Stomach (tissue), 9 donors: Measurements from ENCODE around the gene UBE2I. TPM values are rescaled to one million over a fixed set of nuclear protein-coding genes. Genes with fewer than 3 reads are reported as not detected.
A peak's percentile ranks its signal among the peaks of the same experiment; 100 is the strongest.

Experiments used
- DNase-seq, 2 donors: peaks; one replicate each; pipeline versions ENCODE4 v3.0.0 to v3.0.0-alpha.2; 2013 to 2019
- H3K27ac ChIP-seq, 5 donors: fragments of 200-600 bp in 4 of 5; sonication (generic) in 4 of 5; one replicate each; pipeline ENCODE4 v1.5.1; 2013 to 2019; ENCODE audit warnings: mild to moderate bottlenecking in 1 of 5, moderate library complexity in 1 of 5
- H3K27me3 ChIP-seq, 3 donors: fragments of 200-600 bp; sonication (generic); one replicate each; pipeline ENCODE4 v1.5.1; 2017 to 2019; ENCODE audit warnings: mixed run types in 1 of 3
- H3K36me3 ChIP-seq, 4 donors: fragments of 200-600 bp; sonication (generic); 1 replicate in 3 of 4; 2 replicates in 1 of 4; pipeline ENCODE4 v1.5.1; 2016 to 2019
- H3K4me1 ChIP-seq, 4 donors: fragments of 200-600 bp; sonication (generic); one replicate each; pipeline ENCODE4 v1.5.1; 2016 to 2019
- H3K4me3 ChIP-seq, 4 donors: fragments of 200-600 bp; sonication (generic) in 3 of 4; one replicate each; pipeline ENCODE4 v1.5.1; 2016 to 2019; ENCODE audit warnings: mild to moderate bottlenecking in 1 of 4
- H3K9me3 ChIP-seq, 4 donors: fragments of 200-600 bp; sonication (generic); one replicate each; pipeline ENCODE4 v1.5.1; 2016 to 2019
- CTCF ChIP-seq, 7 experiments: fragments of 450-650 bp in 4 of 7; fragments of 200-600 bp in 3 of 7; sonication (generic) in 3 of 7; IDR thresholded peaks; one replicate each; pipeline ENCODE4 v1.5.1; 2016 to 2019; ENCODE audit warnings: antibody characterized with exemption in 7 of 7, control low read depth in 2 of 7, mild to moderate bottlenecking in 1 of 7
- EP300 ChIP-seq: sonication (generic); formaldehyde crosslinking; IDR thresholded peaks from one replicate; pipeline ENCODE4 v1.6.1; 2017; ENCODE audit warnings: antibody characterized with exemption
- POLR2A ChIP-seq, 4 donors: fragments of 450-650 bp; IDR thresholded peaks; one replicate each; pipeline ENCODE4 v1.6.1; 2016; ENCODE audit warnings: antibody characterized with exemption in 4 of 4, control low read depth in 2 of 4, mild to moderate bottlenecking in 1 of 4, moderate library complexity in 1 of 4
- POLR2AphosphoS5 ChIP-seq, 3 donors: sonication (generic); formaldehyde crosslinking; IDR thresholded peaks; one replicate each; pipeline ENCODE4 v1.6.1; 2016; ENCODE audit warnings: antibody characterized with exemption in 3 of 3
- WGBS, 5 donors: extraction: QIAGEN DNeasy Blood & Tissue Kit in 3 of 5; methylation state at CpG; one replicate each; pipeline versions ENCODE4 v1.1.5 to v1.1.7; 2013 to 2018; 5-methylcytosine and 5-hydroxymethylcytosine counted together
- intact Hi-C: fragments of 100-400 bp; cut with DNase I; formaldehyde crosslinking; loops from one replicate; pipeline ENCODE4 v1.15.1; 2023; ENCODE audit warnings: low total_unique reads
- polyA plus RNA-seq, 3 donors: library from polyadenylated mRNA; stranded (reverse); fragments of 200-250 nt; gene quantifications; one replicate each; pipeline ENCODE4 v1.2.3, GENCODE V29; 2013
- total RNA-seq, 5 donors: library from RNA; depleted of rRNA; stranded (reverse); fragments of >200 nt; gene quantifications; one replicate each; pipeline versions ENCODE4 v1.1.0 to v1.2.3, GENCODE V29; 2014 to 2016
- donor health status: healthy with polysubstance abuse.
- donor health status: Bipolar disorder and iron deficiency.
- donor health status: healthy.

The UBE2I gene
- total and polyA plus RNA-seq, 8 donors = 42.0 to 71.0 (median 46.7) TPM

- intact Hi-C loops = no loop called here
- Histone ChIP-seq H3K36me3 (peaks cover 0 to 18% (median 9%) of the 10 kb centered on the region in 4 donors), H3K4me3 (peak overlapping the region; percentile 38 to 56 (median 42)), H3K4me1 (peaks cover 34 to 39% (median 37%) of the 10 kb centered on the region in 4 donors), H3K9me3 (peaks cover 0 to 8% (median 6%) of the 10 kb centered on the region in 4 donors), H3K27me3 (peaks cover 13 to 63% (median 50%) of the 10 kb centered on the region in 3 donors), H3K27ac (peak overlapping the region in 4 of 5 donors; percentile 43 to 60 (median 54))
- WGBS, 5 donors = 45 to 54% (median 48%) methylated on average over 16 to 22 of the region's 22 CpGs
- no peak for TF ChIP-seq CTCF (IDR thresholded peaks at IDR 0.05)
- TF ChIP-seq POLR2AphosphoS5 (IDR thresholded peaks at IDR 0.05) = no peak
- no peak for TF ChIP-seq EP300
- no peak for TF ChIP-seq POLR2A (IDR thresholded peaks at IDR 0.05)
- DNase-seq = no peak
These were observed 21.7 kb downstream of the UBE2I start for GRCh38 chr16:1330931-1331711.

- TF ChIP-seq POLR2AphosphoS5 (IDR thresholded peaks at IDR 0.05) = peak in 1 of 3 donors; percentile 5
- TF ChIP-seq EP300 = no peak
- H3K4me3 ChIP-seq = peak overlapping the region; percentile 38 to 56 (median 42)
- peaks cover 0 to 13% (median 1%) of the 10 kb centered on the region in 4 donors for H3K36me3 ChIP-seq
- H3K9me3 ChIP-seq = peaks cover 0 to 8% (median 6%) of the 10 kb centered on the region in 4 donors
- H3K27me3 ChIP-seq = peaks cover 13 to 71% (median 53%) of the 10 kb centered on the region in 3 donors
- DNase-seq = peak; percentile 73 to 95
- H3K4me1 ChIP-seq = peaks cover 34 to 39% (median 37%) of the 10 kb centered on the region in 4 donors
- intact Hi-C loops = no loop called here
- H3K27ac ChIP-seq = peak overlapping the region; percentile 28 to 60 (median 49)
- 4 to 5% (median 4%) methylated on average over 19 to 34 of the region's 34 CpGs for WGBS, 5 donors
These were observed 22.5 kb downstream of the UBE2I start for GRCh38 chr16:1331712-1332617.

- H3K4me3 ChIP-seq = peak overlapping the region; percentile 38 to 56 (median 42)
- intact Hi-C loops = no loop called here
- 10 to 13% (median 11%) methylated on average over 23 to 26 of the region's 26 CpGs for WGBS, 5 donors
- TF ChIP-seq POLR2A (IDR thresholded peaks at IDR 0.05) (no peak), CTCF (IDR thresholded peaks at IDR 0.05) (no peak), EP300 (no peak), POLR2AphosphoS5 (IDR thresholded peaks at IDR 0.05) (no peak)
- H3K36me3 ChIP-seq = peaks cover 0 to 6% (median 0%) of the 10 kb centered on the region in 4 donors
- H3K9me3 ChIP-seq = peaks cover 0 to 8% (median 6%) of the 10 kb centered on the region in 4 donors
- H3K4me1 ChIP-seq = peaks cover 34 to 42% (median 37%) of the 10 kb centered on the region in 4 donors
- H3K27me3 ChIP-seq = peaks cover 13 to 79% (median 53%) of the 10 kb centered on the region in 3 donors
- H3K27ac ChIP-seq = peak overlapping the region in 1 of 5 donors; percentile 60
- no peak for DNase-seq
These were observed 23.2 kb downstream of the UBE2I start for GRCh38 chr16:1332618-1333148.

GRCh38 chr16:1333149-1333812 is 23.8 kb downstream of the UBE2I start, which contains the start of gene BAIAP3:
Gene BAIAP3, plus strand, starts transcription at chr16:1333645. Its CDS starts 4,905 bp downstream, at chr16:1338550.
- intact Hi-C loops = no loop called here
- peak; percentile 59 to 74 for DNase-seq
- H3K27me3 ChIP-seq = peaks cover 13 to 85% (median 53%) of the 10 kb centered on the region in 3 donors
- 4 to 5% (median 5%) methylated on average over 19 to 83 of the region's 83 CpGs; no CpG with 5 or more reads in 1 of the 5 donors for WGBS, 5 donors
- peak within 1 kb of the TSS; percentile 38 to 56 (median 42) for H3K4me3 ChIP-seq
- H3K27ac ChIP-seq = peak within 1 kb of the TSS in 2 of 5 donors; percentile 2 to 60
- peaks cover 38 to 43% (median 40%) of the 10 kb centered on the region in 4 donors for H3K4me1 ChIP-seq
- H3K9me3 ChIP-seq = peaks cover 0 to 8% (median 6%) of the 10 kb centered on the region in 4 donors
- no peaks in the 10 kb centered on the region for H3K36me3 ChIP-seq
- no peak for TF ChIP-seq POLR2AphosphoS5 (IDR thresholded peaks at IDR 0.05)
- no peak for TF ChIP-seq POLR2A (IDR thresholded peaks at IDR 0.05)
- no peak for TF ChIP-seq CTCF (IDR thresholded peaks at IDR 0.05)
- TF ChIP-seq EP300 = no peak
